Measurements from ENCODE around the gene TMEM184A. TPM values are rescaled to one million over a fixed set of nuclear protein-coding genes. Genes with fewer than 3 reads are reported as not detected.

The TMEM184A gene
- 23.9 and 24.3 TPM in 2 replicates for total RNA-seq

GRCh38 chr7:1555813-1556543 lies at the start of gene TMEM184A:
TSS of gene TMEM184A (minus strand) at chr7:1556205. CDS start at chr7:1555484, 721 bp downstream.

GRCh38 chr7:1569833-1570632 lies 14.0 kb upstream of the TMEM184A start, which contains the start of gene PSMG3:
TSS of gene PSMG3 (minus strand) at chr7:1570032. CDS start at chr7:1569339, 693 bp downstream.

GRCh38 chr7:1503816-1504775 lies 51.9 kb downstream of the TMEM184A start, which contains the start of gene INTS1:
TSS of gene INTS1 (minus strand) at chr7:1504389. CDS start at chr7:1503960, 429 bp downstream.

Other genes starting within 250 kb of the TMEM184A start
- 20.7 and 31.0 TPM in 2 replicates for gene MICALL2, start 96.7 kb downstream of the TMEM184A start, total RNA-seq
- gene INTS1, start 51.8 kb downstream of the TMEM184A start, total RNA-seq = 80.8 and 85.8 TPM in 2 replicates
- 17.4 and 19.3 TPM in 2 replicates for gene MAFK, start 25.5 kb downstream of the TMEM184A start, total RNA-seq
- 59.9 and 61.9 TPM in 2 replicates for gene PSMG3, start 13.8 kb upstream of the TMEM184A start, total RNA-seq
- gene ELFN1, start 114.1 kb upstream of the TMEM184A start, total RNA-seq = 0.07 and 0.14 TPM in 2 replicates

Data from airway epithelial cell (primary cell).